ENCODE measurements around the gene SVOP. TPM values are rescaled to one million over a fixed set of nuclear protein-coding genes. Genes with fewer than 3 reads are reported as not detected.

SVOP gene
- polyA plus RNA-seq, 3 donors: not detected

GRCh38 chr12:108969622-108970021 lies 51.2 kb downstream of the SVOP start:
- peaks cover 2 to 4% (median 2%) of the 10 kb centered on the region in 3 donors for H3K27me3 Mint-ChIP-seq (ENCODE audit: low read depth in 3 of 3)
- H3K4me2 ChIP-seq (replicated peaks; ENCODE audit: extremely low read depth, low read length, poor library complexity, severe bottlenecking): no peak overlapping the region
- H2AFZ ChIP-seq (ENCODE audit: insufficient read depth, low read depth, low read length, poor library complexity, severe bottlenecking): no peak overlapping the region
- H3K4me3 ChIP-seq (replicated peaks in 1 of 3; ENCODE audit: low read depth in 2 of 3, low read length in 3 of 3): no peak overlapping the region
- no peak overlapping the region for H3K4me3 Mint-ChIP-seq
- no peak overlapping the region for H3K27ac ChIP-seq (ENCODE audit: low read depth in 1 of 2, low read length in 2 of 2)
- no peaks in the 10 kb centered on the region for H3K79me2 ChIP-seq (ENCODE audit: insufficient read depth, low read length)
- no peaks in the 10 kb centered on the region for H3K9me3 ChIP-seq (replicated peaks in 1 of 2; ENCODE audit: control insufficient read depth in 1 of 2, insufficient read depth in 1 of 2, low read length in 2 of 2)
- peaks cover 1% of the 10 kb centered on the region for H3K4me1 Mint-ChIP-seq
- no peaks in the 10 kb centered on the region for H3K27me3 ChIP-seq (ENCODE audit: control insufficient read depth in 2 of 2, insufficient read depth in 2 of 2, low read length in 2 of 2)
- no peaks in the 10 kb centered on the region for H4K20me1 ChIP-seq (ENCODE audit: insufficient read depth, low read length)
- H3K36me3 Mint-ChIP-seq: no peaks in the 10 kb centered on the region
- DNase-seq: no peak
- no peaks in the 10 kb centered on the region for H3K9me3 Mint-ChIP-seq
- WGBS (ENCODE audit: insufficient coverage): 94% methylated on average over 2 of the region's 2 CpGs
- H3K9ac ChIP-seq (ENCODE audit: insufficient read depth, low read length, poor library complexity, severe bottlenecking): no peak overlapping the region
- no peaks in the 10 kb centered on the region for H3K4me1 ChIP-seq (ENCODE audit: control insufficient read depth in 1 of 2, insufficient read depth in 2 of 2, low read length in 2 of 2)
- no peak overlapping the region for H3K27ac Mint-ChIP-seq
- TF ChIP-seq, protein P1, sequence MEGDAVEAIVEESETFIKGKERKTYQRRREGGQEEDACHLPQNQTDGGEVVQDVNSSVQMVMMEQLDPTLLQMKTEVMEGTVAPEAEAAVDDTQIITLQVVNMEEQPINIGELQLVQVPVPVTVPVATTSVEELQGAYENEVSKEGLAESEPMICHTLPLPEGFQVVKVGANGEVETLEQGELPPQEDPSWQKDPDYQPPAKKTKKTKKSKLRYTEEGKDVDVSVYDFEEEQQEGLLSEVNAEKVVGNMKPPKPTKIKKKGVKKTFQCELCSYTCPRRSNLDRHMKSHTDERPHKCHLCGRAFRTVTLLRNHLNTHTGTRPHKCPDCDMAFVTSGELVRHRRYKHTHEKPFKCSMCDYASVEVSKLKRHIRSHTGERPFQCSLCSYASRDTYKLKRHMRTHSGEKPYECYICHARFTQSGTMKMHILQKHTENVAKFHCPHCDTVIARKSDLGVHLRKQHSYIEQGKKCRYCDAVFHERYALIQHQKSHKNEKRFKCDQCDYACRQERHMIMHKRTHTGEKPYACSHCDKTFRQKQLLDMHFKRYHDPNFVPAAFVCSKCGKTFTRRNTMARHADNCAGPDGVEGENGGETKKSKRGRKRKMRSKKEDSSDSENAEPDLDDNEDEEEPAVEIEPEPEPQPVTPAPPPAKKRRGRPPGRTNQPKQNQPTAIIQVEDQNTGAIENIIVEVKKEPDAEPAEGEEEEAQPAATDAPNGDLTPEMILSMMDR (IDR thresholded peaks at IDR 0.05): no peak
- intact Hi-C loops (cut with micrococcal nuclease): loop anchor here in 1 of 2 donors (10.0 kb wide), 1 partner anchor 115 kb away; no protein-coding TSS in a partner anchor
- H3K36me3 ChIP-seq (replicated peaks in 1 of 2; ENCODE audit: control insufficient read depth in 1 of 2, insufficient read depth in 2 of 2, low read length in 2 of 2): no peaks in the 10 kb centered on the region

- WGBS (ENCODE audit: insufficient coverage): 57% methylated on average over 1 of the region's 2 CpGs
- intact Hi-C loops (cut with micrococcal nuclease): loop anchor here in 1 of 2 donors (10.0 kb wide), 1 partner anchor 117 kb away; no protein-coding TSS in a partner anchor
- TF ChIP-seq, protein P1 (IDR thresholded peaks at IDR 0.05): peak; percentile 56
Measured at GRCh38 chr12:108967869-108968540, 52.9 kb downstream of the SVOP start.

More at GRCh38 chr12:108967869-108968540, 52.9 kb downstream of the SVOP start:
- H3K27me3 Mint-ChIP-seq (ENCODE audit: low read depth in 3 of 3): peaks cover 0 to 4% (median 2%) of the 10 kb centered on the region in 3 donors
- H3K4me1 ChIP-seq (ENCODE audit: control insufficient read depth in 1 of 2, insufficient read depth in 2 of 2, low read length in 2 of 2): no peaks in the 10 kb centered on the region
- no peaks in the 10 kb centered on the region for H3K9me3 ChIP-seq (replicated peaks in 1 of 2; ENCODE audit: control insufficient read depth in 1 of 2, insufficient read depth in 1 of 2, low read length in 2 of 2)
- no peaks in the 10 kb centered on the region for H4K20me1 ChIP-seq (ENCODE audit: insufficient read depth, low read length)
- no peak overlapping the region for H2AFZ ChIP-seq (ENCODE audit: insufficient read depth, low read depth, low read length, poor library complexity, severe bottlenecking)
- H3K79me2 ChIP-seq (ENCODE audit: insufficient read depth, low read length): no peaks in the 10 kb centered on the region
- H3K9me3 Mint-ChIP-seq: no peaks in the 10 kb centered on the region
- no peak overlapping the region for H3K9ac ChIP-seq (ENCODE audit: insufficient read depth, low read length, poor library complexity, severe bottlenecking)
- DNase-seq: peak in 2 of 3 donors; percentile 13 to 33
- H3K36me3 Mint-ChIP-seq: no peaks in the 10 kb centered on the region
- H3K4me3 ChIP-seq (replicated peaks in 1 of 3; ENCODE audit: low read depth in 2 of 3, low read length in 3 of 3): no peak overlapping the region
- H3K27me3 ChIP-seq (ENCODE audit: control insufficient read depth in 2 of 2, insufficient read depth in 2 of 2, low read length in 2 of 2): no peaks in the 10 kb centered on the region
- H3K4me2 ChIP-seq (replicated peaks; ENCODE audit: extremely low read depth, low read length, poor library complexity, severe bottlenecking): no peak overlapping the region
- H3K27ac Mint-ChIP-seq: no peak overlapping the region
- H3K27ac ChIP-seq (ENCODE audit: low read depth in 1 of 2, low read length in 2 of 2): no peak overlapping the region
- no peak overlapping the region for H3K4me3 Mint-ChIP-seq
- no peaks in the 10 kb centered on the region for H3K36me3 ChIP-seq (replicated peaks in 1 of 2; ENCODE audit: control insufficient read depth in 1 of 2, insufficient read depth in 2 of 2, low read length in 2 of 2)
- peaks cover 1% of the 10 kb centered on the region for H3K4me1 Mint-ChIP-seq

Measured in CD14-positive monocyte (primary cell).